NCI-H1436 treated with DMSO at 0.1 percent for 48 hours (cell line): ENCODE measurements around the gene SLC6A7.
"Not testable (repeated sequence)": the region's sequence is repeated elsewhere in the genome, so short reads cannot be mapped to it uniquely, and the experiment has no call there.

Experiments
- DNase-seq: peaks from one replicate; lab custom pipeline; 2025; lab: John Stamatoyannopoulos, UW

The SLC6A7 gene

GRCh38 chr5:150241298-150242160 is 51.7 kb downstream of the SLC6A7 start:
- DNase-seq = no peak

GRCh38 chr5:150242251-150242894 is 52.5 kb downstream of the SLC6A7 start:
- DNase-seq = no peak

- DNase-seq = no peak
These were observed 53.7 kb downstream of the SLC6A7 start for GRCh38 chr5:150243590-150243989.

GRCh38 chr5:150244209-150244608 is 54.3 kb downstream of the SLC6A7 start:
- no peak for DNase-seq

- no peak for DNase-seq
These were observed 55.4 kb downstream of the SLC6A7 start for GRCh38 chr5:150245111-150245789.

GRCh38 chr5:150245808-150246207 is 55.9 kb downstream of the SLC6A7 start:
- no peak for DNase-seq

GRCh38 chr5:150246429-150246828 is 56.6 kb downstream of the SLC6A7 start:
- DNase-seq = no peak

GRCh38 chr5:150246835-150247234 is 57.0 kb downstream of the SLC6A7 start:
- DNase-seq = no peak

GRCh38 chr5:150247726-150248125 is 57.9 kb downstream of the SLC6A7 start:
- no peak for DNase-seq

GRCh38 chr5:150248493-150248892 is 58.6 kb downstream of the SLC6A7 start:
- DNase-seq = not testable (repeated sequence)

- no peak for DNase-seq
These were observed 59.1 kb downstream of the SLC6A7 start for GRCh38 chr5:150248946-150249345.

- DNase-seq = no peak
These were observed 59.9 kb downstream of the SLC6A7 start for GRCh38 chr5:150249744-150250143.

GRCh38 chr5:150251504-150251903 is 61.6 kb downstream of the SLC6A7 start:
- no peak for DNase-seq

- no peak for DNase-seq
These were observed 62.6 kb downstream of the SLC6A7 start for GRCh38 chr5:150252489-150252888.

GRCh38 chr5:150253416-150254208 is 63.8 kb downstream of the SLC6A7 start:
- no peak for DNase-seq

- DNase-seq = no peak
These were observed 64.5 kb downstream of the SLC6A7 start for GRCh38 chr5:150254363-150254762.

GRCh38 chr5:150254774-150255173 is 64.9 kb downstream of the SLC6A7 start:
- no peak for DNase-seq

- DNase-seq = no peak
These were observed 66.0 kb downstream of the SLC6A7 start for GRCh38 chr5:150255659-150256409.

- no peak for DNase-seq
These were observed 66.7 kb downstream of the SLC6A7 start for GRCh38 chr5:150256410-150257064.

GRCh38 chr5:150257424-150257823 is 67.6 kb downstream of the SLC6A7 start:
- DNase-seq = no peak

- DNase-seq = no peak
These were observed 68.3 kb downstream of the SLC6A7 start for GRCh38 chr5:150258130-150258529.
